Measurements from ENCODE around the gene STARD7.

STARD7 gene

DNA sequence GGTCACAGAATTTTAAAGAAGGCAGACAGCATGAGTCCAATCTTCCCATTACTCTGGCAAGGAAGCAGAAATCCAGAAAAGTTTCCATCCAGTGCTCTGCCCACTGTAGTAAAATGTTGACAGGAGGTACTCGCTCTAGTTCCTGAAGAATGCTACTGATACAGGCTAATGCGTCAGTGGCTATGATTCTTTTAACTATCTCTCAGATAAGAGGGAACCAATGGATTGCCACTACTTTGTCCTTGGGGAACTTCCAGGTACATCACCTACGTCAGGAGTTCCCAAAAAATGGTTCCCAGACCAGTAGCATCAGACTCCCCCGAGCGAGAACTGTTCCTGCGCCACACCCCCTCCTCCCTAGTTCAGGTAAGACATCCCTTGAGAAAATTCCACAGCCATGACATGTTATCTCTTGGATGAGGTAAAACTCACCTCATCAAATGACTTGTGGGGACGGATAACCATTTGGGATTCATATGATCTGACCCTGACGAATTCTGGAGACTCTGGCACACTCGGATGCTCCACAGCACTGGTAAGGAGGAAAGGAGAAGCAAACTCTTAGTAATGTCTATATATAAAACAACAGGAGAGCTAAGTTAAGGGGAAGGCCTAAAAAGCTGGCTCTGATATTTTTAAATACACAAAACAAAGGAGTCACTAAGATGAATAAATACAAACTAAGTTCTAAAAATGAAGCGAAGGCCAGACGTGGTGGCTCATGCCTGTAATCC, 16.5 kb downstream of the STARD7 start:
- H3K27ac ChIP-seq, result no peak overlapping the region
- TF ChIP-seq, protein P1, sequence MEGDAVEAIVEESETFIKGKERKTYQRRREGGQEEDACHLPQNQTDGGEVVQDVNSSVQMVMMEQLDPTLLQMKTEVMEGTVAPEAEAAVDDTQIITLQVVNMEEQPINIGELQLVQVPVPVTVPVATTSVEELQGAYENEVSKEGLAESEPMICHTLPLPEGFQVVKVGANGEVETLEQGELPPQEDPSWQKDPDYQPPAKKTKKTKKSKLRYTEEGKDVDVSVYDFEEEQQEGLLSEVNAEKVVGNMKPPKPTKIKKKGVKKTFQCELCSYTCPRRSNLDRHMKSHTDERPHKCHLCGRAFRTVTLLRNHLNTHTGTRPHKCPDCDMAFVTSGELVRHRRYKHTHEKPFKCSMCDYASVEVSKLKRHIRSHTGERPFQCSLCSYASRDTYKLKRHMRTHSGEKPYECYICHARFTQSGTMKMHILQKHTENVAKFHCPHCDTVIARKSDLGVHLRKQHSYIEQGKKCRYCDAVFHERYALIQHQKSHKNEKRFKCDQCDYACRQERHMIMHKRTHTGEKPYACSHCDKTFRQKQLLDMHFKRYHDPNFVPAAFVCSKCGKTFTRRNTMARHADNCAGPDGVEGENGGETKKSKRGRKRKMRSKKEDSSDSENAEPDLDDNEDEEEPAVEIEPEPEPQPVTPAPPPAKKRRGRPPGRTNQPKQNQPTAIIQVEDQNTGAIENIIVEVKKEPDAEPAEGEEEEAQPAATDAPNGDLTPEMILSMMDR (conservative IDR thresholded peaks at IDR 0.05), result no peak

DNA sequence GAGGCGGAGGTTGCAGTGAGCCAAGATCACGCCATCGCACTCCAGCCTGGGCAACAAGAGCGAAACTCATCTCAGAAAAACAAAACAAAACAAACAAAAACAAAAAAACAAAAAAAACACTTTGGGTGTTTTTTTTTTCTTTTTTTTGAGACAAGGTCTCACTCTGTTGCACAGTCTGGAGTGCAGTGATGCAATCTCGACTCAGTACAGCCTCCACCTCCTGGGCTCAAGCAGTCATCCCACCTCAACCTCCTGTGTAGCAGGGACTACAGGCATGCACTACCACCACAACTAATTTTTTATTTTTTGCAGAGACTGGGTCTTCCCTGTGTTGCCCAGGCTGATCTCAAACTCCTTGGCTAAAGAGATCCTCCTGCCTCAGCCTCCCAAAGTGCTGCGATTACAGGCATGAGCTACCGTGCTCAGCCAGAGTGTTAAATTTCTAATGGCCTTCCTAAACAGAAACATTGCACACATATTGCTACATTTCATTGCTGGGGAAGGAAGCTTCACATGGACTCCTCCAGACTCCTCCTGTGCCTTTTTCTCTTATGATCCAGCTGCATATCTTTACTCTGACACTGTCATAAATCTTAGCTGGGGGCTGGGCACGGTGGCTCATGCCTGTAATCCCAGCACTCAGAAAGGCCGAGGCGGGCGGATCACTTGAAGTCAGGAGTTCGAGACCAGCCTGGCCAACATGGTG, 19.7 kb downstream of the STARD7 start:
- H3K27ac ChIP-seq, result no peak overlapping the region
- TF ChIP-seq, protein P1 (conservative IDR thresholded peaks at IDR 0.05), result no peak

DNA sequence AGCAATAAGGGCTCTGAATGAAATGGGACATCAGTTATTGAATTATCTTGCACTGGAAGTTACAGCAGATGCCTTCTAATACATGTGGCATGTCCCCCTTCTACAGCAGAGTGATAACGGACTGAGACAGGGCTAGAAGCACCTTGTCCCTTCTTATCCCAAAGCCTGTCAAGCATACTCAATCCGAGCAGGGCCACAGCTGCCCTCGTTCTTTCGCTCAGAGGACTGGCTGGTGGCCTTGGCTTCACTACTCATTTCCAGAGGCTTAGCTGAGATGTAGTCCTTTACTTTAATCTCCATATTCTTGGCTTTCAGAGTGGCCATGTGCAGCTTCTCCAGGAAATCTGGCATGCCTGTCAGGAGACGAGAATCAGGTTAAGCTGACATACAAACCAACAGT, 22.1 kb downstream of the STARD7 start:
- H3K27ac ChIP-seq, result no peak overlapping the region

DNA sequence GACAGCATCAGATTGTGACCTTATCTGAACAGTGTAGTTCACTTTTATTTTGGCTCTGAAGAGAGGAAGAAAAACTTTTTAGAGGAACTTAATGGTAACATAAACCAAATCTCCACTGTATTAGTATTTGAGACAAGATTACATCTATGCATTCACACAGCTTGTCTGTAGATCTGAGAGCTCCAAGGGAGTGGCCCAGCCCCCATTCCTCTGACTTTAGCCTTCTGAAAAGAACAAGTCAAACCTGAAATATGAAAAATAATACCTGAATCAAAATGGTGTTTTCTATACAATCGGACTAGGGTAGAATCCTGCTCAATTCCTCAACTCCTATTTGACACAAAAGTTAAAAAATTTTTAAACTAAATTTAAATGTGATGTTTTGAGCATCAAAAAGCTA, 23.1 kb downstream of the STARD7 start:
- TF ChIP-seq, protein P1 (conservative IDR thresholded peaks at IDR 0.05), result no peak
- H3K27ac ChIP-seq, result no peak overlapping the region

More for the DNA sequence above, 22.1 kb downstream of the STARD7 start:
- TF ChIP-seq, protein P1 (conservative IDR thresholded peaks at IDR 0.05), result no peak

DNA sequence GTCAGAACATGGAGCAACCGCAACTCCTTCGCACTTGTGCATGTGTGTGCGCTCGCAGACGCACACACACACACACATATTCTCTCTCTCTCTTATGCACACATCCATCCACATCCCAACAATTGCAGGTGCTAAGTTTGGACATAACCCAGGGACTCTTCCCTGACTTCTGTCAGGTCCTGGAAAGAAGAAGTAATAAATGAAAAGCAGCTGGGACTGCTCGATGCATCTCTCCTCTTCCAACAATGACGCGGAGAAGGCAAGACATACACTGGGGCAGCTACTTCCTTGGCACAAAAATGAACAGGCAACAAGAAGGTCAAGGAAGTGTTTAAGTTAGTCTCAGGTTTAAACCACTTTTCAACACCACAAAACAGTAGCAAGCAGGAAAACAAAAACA, 23.6 kb downstream of the STARD7 start:
- H3K27ac ChIP-seq, result no peak overlapping the region
- TF ChIP-seq, protein P1 (conservative IDR thresholded peaks at IDR 0.05), result no peak

DNA sequence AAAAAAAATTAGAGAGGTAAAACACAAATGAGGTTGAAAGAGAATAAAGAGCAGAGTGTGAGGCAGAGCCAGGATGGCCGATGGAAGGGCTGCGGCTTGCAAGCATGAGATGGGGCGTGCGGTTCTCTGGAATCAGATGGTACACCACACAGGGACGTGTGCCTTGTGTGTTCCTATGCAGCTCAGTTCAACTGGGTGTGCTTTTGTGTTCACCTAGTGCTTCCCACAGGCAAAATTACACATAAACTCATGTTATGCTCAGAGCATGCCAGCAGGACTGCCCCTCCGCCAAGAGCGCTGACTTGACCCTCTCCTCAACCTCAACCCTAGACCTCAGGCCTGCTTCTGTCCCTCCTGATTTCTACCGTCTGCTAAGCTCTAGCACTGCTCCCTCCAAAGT, 24.4 kb downstream of the STARD7 start:
- TF ChIP-seq, protein P1 (conservative IDR thresholded peaks at IDR 0.05), result no peak
- H3K27ac ChIP-seq, result no peak overlapping the region

DNA sequence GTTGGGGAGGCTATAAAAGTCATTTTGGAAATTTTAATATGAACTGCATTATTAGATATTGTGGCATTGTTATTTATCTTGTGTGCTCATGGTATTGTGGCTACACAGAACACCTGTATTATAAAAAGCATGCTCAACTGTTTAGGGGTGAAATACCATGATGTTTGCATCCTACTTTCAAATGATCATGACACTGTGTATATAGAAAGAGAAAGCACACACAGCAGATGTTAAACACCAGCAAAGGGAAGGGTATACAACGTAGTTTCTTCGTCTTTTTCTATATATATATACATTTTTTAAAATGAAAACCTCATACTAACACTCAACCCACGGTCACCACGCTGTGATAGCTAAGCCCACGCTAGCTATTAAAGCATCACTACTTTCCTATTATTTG, 27.1 kb downstream of the STARD7 start:
- TF ChIP-seq, protein P1 (conservative IDR thresholded peaks at IDR 0.05), result no peak
- H3K27ac ChIP-seq, result no peak overlapping the region
